Fibroblast of the conjunctiva (primary cell): ENCODE measurements around the gene AK3.
A peak's percentile ranks its signal among the peaks of the same experiment; 100 is the strongest.
"Not testable (repeated sequence)": the region's sequence is repeated elsewhere in the genome, so short reads cannot be mapped to it uniquely, and the experiment has no call there.

Experiments used
- DNase-seq: peaks from one replicate; pipeline ENCODE4 v3.0.0-alpha.2; 2010; ENCODE audit warnings: low read depth

Gene AK3

GRCh38 chr9:4740638-4741364, at the start of gene AK3:
AK3 (minus strand) TSS chr9:4741202; CDS start chr9:4741087, 115 bp downstream.
- peak; percentile 71 for DNase-seq

GRCh38 chr9:4788703-4789102, 47.7 kb upstream of the AK3 start:
- no peak for DNase-seq

GRCh38 chr9:4787876-4788275, 46.9 kb upstream of the AK3 start:
- DNase-seq, result no peak

GRCh38 chr9:4786599-4786998, 45.6 kb upstream of the AK3 start:
- no peak for DNase-seq

GRCh38 chr9:4784403-4784802, 43.4 kb upstream of the AK3 start:
- DNase-seq, result no peak

GRCh38 chr9:4783191-4783590, 42.2 kb upstream of the AK3 start:
- not testable (repeated sequence) for DNase-seq

- DNase-seq, result no peak
Measured at GRCh38 chr9:4781408-4781807, 40.4 kb upstream of the AK3 start.

- no peak for DNase-seq
Measured at GRCh38 chr9:4780651-4781050, 39.6 kb upstream of the AK3 start.

- not testable (repeated sequence) for DNase-seq
Measured at GRCh38 chr9:4774958-4775357, 34.0 kb upstream of the AK3 start.

- peak; percentile 66 for DNase-seq
Measured at GRCh38 chr9:4774209-4774608, 33.2 kb upstream of the AK3 start.

GRCh38 chr9:4771788-4772187, 30.8 kb upstream of the AK3 start:
- no peak for DNase-seq

- no peak for DNase-seq
Measured at GRCh38 chr9:4769321-4770080, 28.5 kb upstream of the AK3 start.

GRCh38 chr9:4768681-4769080, 27.7 kb upstream of the AK3 start:
- no peak for DNase-seq

- DNase-seq, result no peak
Measured at GRCh38 chr9:4764033-4764432, 23.0 kb upstream of the AK3 start.

- no peak for DNase-seq
Measured at GRCh38 chr9:4762886-4763541, 22.0 kb upstream of the AK3 start.

- DNase-seq, result peak; percentile 72
Measured at GRCh38 chr9:4762108-4762885, 21.3 kb upstream of the AK3 start.

- no peak for DNase-seq
Measured at GRCh38 chr9:4760122-4760521, 19.1 kb upstream of the AK3 start.

GRCh38 chr9:4756420-4756819, 15.4 kb upstream of the AK3 start:
- no peak for DNase-seq

- DNase-seq, result no peak
Measured at GRCh38 chr9:4755026-4755609, 14.1 kb upstream of the AK3 start.

- not testable (repeated sequence) for DNase-seq
Measured at GRCh38 chr9:4754530-4754929, 13.5 kb upstream of the AK3 start.

- DNase-seq, result peak; percentile 29
Measured at GRCh38 chr9:4750023-4750673, 9.1 kb upstream of the AK3 start.
